Measurements from ENCODE around the gene SLC2A14.
"Not testable (repeated sequence)": the region's sequence is repeated elsewhere in the genome, so short reads cannot be mapped to it uniquely, and the experiment has no call there.

Gene SLC2A14

DNA sequence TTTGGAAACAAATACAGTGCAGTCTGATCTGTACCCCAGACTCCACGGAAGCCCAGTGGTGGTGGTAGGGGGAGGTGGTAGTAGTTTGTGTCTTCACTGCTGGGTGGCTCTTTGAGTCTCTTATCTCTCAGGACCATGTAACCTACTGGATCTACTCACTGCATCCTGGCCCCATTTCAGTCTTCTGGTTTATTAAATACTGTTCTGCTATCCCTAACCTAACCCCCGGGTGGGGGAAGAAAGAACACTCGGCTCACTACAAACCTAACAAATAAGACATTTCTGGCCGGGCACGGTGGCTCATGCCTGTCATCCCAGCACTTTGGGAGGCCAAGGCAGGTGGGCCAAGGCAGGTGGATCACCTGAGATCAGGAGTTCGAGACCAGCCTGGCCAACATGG is 39.5 kb downstream of the SLC2A14 start:
- not testable (repeated sequence) for DNase-seq (ENCODE audit: low read depth)

DNA sequence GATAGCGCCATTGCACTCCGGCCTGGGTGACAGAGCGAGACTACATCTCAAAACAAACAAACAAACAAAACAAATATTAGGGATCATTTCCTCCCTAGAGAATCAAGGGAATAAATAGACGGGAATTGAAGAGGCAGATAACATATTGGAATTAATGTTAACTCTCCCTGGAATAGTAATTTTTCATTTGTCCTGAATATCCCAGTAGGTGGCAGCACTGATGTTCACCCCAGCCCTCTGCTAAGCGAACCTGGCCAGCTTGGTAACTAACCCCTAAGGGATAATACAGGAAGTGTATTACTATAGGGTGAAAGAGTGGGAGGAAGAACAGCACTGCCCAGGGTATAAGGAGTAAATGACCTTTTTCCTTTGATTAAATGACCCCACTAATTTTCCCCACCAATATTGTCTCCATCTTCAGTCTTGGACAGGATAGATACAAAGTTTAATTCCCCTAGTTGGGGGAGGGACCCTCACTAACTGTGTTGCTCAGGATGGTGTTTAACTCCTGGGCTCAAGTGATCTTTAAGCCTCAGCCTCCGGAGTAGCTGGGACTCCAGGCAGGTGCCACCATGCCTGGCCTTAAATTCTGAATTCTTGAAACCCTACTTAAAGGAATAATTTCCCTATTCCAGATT is 40.5 kb downstream of the SLC2A14 start:
- peak; percentile 49 for DNase-seq (ENCODE audit: low read depth)

DNA sequence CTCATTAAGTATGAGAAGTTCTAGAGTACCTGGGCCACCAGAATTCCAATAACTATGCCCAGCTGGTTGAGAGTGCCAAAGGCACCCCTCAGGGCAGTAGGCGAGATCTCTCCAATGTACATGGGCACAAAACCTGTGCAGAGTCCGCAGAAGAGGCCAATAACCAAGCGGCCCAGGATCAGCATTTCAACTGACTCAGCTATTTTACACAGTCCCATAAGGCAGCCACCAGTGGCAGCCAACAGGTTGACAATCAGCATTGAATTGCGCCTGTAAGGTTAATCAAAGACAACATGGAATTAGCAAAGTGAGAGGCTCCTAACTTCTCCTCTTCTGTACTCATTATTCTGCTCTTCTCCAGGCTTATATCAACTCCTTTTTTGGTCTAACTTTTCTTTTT is 43.0 kb downstream of the SLC2A14 start:
- not testable (repeated sequence) for DNase-seq (ENCODE audit: low read depth)

DNA sequence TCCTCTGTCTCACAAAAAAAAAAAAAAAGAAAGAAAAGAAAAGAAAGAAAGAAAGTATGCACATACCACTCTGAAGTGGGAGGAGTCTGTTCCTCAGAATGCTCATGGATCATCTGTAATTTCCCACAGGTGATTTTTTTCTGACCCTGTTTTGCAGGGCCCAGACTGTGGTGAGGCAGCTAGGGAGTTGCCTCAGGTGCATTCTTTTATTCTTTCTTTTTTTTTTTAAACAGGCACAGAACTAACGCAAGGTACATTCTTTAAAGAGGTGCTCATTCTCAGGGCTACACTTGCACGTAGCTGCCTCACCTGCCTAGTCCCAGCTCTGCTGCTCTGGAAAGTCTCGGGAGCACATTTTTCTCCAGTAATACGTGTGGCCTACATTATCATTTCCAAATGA is 47.0 kb downstream of the SLC2A14 start:
- DNase-seq (ENCODE audit: low read depth), result not testable (repeated sequence)

DNA sequence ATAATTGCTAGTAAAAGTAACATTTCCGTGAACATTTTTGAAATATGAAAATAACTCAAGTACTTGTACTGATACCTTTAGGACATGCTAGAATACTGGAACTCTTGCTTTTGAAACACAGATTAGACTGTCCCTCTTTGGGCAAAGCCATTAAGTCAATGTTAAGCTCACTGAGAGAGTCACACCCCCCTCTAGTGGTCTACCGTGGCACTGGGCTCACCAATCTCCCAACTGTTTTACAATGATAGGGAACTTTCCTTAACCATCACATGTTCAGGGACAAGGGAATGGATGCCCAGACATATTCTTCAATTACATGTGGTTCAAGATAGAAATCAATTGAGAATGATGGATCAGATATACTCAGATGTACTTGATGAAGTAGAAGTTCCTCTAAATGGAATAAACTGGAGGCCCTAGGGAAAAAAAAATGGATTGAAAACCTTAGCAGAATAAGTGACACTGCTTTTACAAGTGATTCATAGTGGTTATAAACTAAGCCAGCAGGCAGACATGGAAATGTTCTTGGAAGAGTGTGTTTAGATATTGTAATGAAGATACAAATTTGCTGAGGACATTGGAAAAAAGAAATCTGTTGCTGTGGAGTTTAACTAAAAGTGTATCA is 65.7 kb downstream of the SLC2A14 start:
- peak; percentile 51 for DNase-seq (ENCODE audit: low read depth)

DNA sequence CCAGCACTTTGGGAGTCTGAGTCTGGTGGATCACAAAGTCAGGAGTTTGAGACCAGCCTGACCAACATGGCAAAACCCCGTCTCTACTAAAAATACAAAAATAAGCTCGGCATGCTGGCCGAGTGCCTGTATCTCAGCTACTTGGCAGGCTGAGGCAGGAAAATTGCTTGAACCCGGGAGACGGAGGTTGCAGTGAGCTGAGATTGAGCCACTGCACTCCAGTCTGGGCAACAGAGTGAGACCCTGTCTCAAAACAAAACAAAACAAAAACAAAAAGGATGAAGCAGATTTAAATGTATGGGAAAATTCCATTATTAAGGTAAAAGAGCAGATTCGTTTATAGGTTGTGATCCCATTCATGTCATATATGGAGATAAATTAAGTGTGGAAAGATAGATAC is 66.4 kb downstream of the SLC2A14 start:
- not testable (repeated sequence) for DNase-seq (ENCODE audit: low read depth)

DNA sequence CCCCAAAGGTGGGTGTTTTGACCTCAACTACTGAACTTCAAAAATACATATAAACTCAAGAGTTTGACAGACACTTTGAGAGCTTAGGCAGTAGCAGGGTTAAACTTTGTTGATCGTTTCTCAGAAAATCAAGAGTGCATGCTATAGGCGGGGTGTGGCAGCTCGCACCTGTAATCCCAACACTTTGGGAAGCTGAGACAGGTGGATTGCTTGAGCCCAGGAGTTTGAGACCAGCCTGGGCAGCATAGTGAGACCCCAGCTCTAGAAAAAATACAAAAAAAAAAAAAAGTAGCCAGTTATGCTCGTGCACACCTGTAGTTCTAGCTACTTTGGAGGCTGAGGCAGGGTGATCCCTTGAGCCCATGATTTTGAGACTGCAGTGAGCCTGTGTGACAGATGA is 71.3 kb downstream of the SLC2A14 start:
- DNase-seq (ENCODE audit: low read depth), result no peak

DNA sequence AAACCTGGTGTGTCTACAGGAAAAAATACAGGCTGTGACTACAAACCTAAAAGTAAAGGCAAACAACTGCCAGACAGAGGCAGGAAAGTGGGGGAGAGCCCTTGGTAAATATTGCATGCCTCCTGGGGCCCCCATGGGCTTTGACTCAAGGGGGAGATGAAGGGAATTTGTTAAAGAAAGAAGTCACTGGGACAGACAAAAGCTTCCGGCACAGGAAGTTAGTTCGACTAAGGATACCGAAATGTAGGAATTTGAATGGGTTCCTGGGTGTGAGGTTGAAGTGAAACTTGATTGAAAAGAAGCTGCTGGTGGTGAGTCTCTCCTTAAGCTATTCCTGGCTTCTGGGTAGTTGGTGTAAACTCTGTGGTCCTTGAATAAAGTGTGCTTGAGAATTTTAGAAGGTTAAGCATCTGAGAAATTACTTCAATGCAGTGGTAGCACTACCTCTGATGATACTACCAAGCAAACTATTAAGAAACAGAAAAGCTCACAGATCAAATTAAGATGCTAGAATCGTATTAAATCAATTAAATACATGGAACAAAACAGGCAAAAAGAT is 73.9 kb downstream of the SLC2A14 start:
- not testable (repeated sequence) for DNase-seq (ENCODE audit: low read depth)

DNA sequence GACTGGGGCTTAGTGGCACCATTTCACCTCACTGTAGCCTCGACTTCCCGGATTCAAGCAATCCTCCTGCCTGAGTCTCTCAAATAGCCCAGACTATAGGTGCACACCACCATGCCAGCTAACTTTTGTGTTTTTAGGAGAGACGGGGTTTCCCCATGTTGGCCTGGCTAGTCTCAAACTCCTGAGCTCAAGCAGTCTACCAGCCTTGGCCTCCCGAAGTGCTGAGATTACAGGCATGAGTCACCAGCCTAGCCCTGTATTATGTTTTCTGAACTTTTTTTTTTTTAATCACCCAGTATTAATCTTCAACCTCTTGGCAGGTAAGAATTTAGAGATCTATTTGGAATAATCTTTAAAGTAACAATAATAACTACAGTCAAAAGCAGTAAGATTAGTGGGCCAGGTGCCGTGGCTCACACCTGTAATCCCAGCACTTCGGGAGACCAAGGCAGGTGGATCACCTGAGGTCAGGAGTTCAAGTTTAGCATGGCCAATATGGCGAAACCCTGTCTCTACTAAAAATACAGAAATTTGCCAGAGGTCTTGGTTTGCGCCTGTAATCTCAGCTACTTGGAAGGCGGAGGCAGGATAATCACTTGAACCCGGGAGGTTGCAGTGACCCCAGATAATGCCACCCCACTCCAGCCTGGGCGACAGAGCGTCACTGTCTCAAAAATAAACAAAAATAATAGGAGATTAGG is 74.9 kb downstream of the SLC2A14 start:
- peak; percentile 67 for DNase-seq (ENCODE audit: low read depth)

DNA sequence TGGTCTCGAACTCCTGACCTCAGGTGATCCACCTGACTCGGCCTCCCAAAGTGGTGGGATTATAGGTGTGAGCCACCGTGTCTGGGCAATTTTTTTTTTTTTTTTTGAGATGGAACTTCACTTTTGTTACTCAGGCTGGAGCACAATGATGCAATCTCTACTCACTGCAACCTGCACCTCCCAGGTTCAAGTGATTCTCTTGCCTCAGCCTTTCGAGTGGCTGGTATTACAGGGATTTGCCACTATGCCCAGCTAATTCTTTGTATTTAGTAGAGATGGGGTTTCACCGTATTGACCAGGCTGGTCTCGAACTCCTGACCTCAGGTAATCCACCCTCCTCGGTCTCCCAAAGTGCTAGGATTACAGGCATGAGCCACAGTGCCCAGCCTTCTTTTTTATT is 75.4 kb downstream of the SLC2A14 start:
- not testable (repeated sequence) for DNase-seq (ENCODE audit: low read depth)

DNA sequence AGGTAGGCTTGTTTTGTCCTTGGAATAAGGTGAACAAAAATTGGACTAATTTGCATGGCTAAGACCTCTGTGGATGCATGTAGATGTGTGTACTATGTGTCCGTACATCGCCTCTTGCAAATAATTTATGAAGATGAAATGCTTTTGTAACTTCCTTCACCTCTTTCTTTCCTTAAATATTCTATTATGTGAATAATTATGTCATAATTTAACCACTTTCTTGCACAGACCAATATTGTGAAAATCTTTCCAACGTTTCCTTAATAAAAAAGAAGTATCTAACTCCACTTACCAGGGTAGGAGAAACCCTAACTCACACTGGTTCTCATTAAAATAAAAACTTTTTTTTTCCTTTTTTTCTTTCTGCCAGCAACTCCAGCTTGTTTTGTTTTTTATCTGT is 79.5 kb downstream of the SLC2A14 start:
- no peak for DNase-seq (ENCODE audit: low read depth)

DNA sequence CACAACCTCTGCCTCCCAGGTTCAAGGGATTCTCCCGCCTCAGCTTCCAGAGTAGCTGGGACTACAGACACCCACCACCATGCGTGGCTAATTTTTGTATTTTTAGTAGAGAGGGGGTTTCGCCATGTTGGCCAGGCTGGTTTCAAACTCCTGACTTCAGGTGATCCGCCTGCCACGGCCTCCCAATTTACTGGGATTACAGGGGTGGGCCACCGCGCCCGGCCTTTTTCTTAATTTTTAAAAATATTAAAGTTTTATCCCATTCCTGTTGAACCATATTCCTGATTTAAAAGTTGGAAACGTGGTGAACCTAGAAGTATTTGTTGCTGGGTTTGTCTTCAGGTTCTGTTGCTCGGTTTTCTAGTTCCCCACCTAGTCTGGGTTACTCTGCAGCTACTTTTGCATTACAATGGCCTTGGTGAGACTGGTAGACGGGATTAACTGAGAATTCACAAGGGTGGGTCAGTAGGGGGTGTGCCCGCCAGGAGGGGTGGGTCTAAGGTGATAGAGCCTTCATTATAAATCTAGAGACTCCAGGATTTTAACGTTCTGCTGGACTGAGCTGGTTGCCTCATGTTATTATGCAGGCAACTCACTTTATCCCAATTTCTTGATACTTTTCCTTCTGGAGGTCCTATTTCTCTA is 83.7 kb downstream of the SLC2A14 start, which contains the start of gene NANOG:
Gene NANOG (plus strand): TSS at position 519 of the 645 bp plus-strand sequence. CDS start 213 bp downstream, outside the sequence.
- not testable (repeated sequence) for DNase-seq (ENCODE audit: low read depth)

DNA sequence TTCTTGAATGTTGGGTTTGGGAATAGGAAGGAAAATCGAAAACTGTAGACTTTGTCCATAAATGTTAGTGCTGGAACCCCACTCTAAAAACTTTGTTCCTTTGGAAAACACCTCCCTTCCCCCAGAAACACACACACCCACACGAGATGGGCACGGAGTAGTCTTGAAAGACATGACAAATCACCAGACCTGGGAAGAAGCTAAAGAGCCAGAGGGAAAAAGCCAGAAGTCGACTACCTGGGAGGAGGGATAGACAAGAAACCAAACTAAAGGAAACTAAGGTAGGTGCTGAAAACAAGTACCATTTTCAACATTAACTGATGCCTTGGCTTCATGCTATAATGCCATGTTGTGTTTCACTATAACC is 84.4 kb downstream of the SLC2A14 start:
- DNase-seq (ENCODE audit: low read depth), result no peak

DNA sequence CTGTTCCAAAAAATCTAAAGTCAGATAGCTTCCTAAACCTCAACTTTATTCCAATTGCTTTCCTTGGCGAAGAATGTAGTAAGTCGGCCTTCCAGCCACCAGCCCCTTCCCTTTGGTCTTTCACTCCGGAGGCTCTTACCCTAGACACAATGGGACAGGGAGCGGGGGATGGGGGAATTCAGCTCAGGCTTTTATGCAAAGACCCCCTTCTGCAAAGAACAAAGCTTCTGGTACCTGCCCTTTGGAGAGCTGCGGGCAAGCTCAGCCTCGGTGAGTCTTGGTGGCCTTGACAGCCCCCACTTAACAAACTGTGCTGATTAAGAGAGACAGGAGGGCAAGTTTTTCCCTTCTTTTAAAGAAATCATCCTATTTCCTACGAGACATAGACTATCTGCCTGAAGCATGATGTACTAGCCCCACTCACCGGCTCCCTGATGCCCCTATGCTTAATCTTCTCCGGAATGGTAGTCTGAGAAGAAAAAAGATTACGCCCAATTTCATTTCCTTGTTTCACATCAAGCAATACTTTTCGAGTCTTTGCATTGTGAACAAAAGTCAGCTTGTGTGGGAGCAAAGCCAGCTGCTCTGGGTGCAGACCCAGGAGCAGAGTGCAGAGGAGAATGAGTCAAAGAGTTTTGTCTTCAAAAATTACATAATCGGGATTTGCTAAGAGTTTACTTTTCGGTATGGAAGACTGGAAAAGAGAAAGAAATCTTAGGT is 85.0 kb downstream of the SLC2A14 start:
- DNase-seq (ENCODE audit: low read depth), result peak; percentile 3

DNA sequence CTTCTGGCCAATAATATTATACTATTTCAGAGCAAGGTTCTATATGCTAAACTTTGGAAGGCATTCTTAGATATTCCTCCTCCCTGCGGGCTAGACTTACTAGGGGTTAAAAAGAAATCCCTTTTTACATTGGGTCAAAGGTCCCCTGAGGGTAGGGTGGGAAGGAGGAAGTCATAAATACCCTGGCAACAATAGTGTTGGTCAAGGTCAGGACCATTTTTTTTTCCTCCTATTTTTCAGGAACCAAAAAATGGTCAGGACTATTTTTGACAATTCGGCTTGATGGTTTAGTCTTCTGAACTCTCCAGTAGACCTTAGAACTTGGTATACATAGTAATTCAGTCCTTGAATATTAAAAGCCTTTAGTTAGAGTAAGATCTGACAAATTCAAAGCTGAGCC is 88.0 kb downstream of the SLC2A14 start:
- no peak for DNase-seq (ENCODE audit: low read depth)

DNA sequence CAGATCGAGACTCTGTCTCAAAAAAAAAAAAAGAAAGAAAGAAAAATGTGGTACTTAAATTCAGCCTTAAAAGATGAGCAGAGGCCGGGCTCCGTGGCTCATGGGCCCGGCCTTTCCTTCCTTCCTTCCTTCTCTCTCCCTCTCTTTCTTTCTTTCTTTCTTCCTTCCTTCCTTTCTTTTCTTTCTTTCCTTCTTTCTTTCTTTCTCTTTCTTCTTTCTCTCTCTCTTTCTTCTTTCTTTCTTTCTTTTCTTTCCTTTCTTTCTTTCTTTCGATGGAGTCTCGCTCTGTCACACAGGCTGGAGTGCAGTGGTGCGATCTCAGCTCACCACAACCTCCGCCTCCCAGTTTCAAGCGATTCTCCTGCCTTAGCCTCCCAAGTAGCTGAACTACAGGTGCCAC is 89.3 kb downstream of the SLC2A14 start:
- not testable (repeated sequence) for DNase-seq (ENCODE audit: low read depth)

DNA sequence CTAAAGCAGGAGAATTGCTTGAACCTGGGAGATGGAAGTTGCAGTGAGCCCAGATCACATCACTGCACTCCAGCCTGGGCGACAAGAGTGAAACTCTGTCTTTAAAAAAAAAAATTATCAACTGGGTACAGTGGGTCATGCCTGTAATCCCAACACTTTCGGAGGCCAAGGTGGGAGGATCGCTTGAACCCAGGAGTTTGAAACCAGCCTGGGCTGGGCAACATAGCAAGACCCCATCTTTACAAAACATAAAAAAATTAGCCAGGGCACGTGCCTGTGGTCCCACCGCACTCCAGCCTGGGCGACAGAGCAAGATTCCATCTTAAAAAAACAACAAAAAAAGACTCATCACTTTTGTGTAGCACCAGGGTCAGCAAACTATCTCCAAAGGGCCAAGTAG is 90.7 kb downstream of the SLC2A14 start:
- no peak for DNase-seq (ENCODE audit: low read depth)

DNA sequence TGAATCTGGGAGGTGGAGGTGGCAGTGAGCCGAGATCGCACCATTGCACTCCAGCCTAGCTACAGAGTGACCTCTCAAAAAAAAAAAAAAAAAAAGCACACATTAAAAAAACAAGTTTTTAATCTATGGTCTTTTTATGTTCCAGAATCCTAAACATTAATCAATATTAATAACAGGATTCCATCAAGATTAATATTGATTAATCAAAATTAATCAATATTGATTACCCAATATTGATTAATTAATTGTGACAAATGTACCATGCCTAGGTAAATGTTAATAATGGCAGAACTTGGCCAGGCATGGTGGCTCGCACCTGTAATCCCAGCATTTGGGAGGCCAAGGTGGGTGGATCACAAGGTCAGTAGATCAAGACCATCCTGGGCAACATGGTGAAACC is 91.4 kb downstream of the SLC2A14 start:
- no peak for DNase-seq (ENCODE audit: low read depth)

DNA sequence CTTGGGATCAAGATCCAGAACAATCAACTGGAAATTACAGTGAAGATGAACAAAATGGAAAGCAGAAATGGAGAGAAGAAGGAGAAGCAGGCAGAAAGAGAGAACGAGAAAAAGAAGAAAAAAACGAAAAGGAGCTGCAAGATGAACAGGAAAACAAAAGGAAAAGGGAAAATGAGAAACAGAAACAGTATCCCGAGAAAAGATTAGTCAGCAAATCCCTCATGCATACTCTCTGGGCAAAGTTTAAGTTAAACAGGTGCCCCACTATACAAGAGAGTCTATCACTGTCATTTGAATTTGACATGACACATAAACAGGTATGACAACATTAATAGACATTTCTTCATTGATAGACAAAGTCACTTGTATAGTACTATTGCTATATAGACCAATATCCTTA is 102.7 kb downstream of the SLC2A14 start:
- no peak for DNase-seq (ENCODE audit: low read depth)
